HCEC 1CT (cell line): ENCODE data around the gene ZC4H2.
"Not testable (repeated sequence)": the region's sequence is repeated elsewhere in the genome, so short reads cannot be mapped to it uniquely, and the experiment has no call there.

Experiments used
- DNase-seq: peaks from one replicate; pipeline ENCODE4 v3.0.0-alpha.2; 2017

The ZC4H2 gene, protein sequence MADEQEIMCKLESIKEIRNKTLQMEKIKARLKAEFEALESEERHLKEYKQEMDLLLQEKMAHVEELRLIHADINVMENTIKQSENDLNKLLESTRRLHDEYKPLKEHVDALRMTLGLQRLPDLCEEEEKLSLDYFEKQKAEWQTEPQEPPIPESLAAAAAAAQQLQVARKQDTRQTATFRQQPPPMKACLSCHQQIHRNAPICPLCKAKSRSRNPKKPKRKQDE

DNA sequence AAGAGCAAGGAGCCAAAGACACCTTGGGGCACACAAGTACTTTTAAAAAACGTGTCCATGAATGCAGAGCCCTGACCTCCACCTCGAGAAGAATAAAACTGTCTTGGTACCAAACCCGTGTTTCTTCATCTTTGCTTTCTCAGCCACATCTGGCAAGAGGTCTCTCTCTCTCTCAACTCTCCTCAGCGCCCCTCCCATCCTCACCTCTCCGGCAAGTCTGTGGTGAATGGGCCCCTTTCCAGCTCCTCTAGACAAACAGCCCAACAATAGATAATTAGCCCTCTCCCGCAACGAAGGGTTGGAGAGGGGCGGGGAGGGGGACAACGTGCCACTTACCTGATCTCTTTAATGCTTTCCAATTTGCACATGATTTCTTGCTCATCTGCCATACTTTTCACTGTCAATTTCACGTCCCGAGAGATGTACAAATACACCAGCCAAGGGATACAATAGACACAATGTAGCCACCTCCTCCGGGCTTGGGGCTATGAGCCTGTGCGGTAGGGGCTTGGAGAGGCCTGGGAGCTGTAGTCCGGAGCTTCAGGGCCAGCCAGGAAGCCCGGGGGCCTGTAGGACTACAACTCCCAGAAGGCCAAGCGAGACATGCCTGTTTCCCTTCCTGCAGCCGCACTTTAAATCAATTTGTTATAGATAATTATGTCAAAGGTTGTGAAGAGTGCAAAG is at the start of gene ZC4H2:
TSS of gene ZC4H2 (minus strand) at position 462 of the 684 bp plus-strand sequence. CDS start at position 389, 73 bp downstream.
- DNase-seq: no peak

DNA sequence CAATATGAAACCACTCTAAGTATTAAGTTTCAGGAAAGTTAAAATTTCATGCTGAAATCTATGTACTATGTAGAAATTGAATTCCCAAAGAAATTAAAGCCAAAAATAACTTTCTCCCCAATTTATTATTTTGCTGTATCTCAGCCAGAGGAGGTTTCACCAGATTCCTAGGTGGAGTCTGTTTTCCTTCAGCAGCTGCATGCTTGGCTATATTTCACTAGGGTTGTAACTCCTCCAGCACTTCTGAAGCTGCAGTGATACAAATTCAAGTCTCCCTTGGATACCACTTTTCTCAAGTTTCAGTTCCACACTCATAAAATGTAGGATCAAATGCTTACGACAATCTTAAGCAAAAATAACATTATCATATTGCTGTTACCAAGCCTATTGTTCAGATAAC is 41.2 kb upstream of the ZC4H2 start:
- DNase-seq: no peak

DNA sequence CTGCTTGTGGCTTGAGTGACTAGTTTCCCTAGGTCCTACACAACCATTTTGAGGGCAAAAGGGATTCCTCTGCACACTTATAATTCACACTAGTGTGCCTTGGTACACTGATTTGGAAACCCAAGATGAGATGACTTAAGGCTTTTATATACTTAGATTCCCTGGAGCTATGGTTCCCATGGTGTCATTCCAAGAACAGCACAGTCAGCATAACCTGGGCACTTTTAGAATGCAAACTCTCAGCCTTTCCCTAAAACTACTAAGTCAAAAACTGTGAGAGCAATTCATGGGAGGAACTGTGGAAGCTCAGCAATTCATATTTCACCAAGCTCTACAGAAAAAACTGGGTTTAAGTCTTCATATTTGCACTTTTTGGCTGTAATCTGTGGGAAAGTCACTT is 38.0 kb upstream of the ZC4H2 start:
- no peak for DNase-seq

DNA sequence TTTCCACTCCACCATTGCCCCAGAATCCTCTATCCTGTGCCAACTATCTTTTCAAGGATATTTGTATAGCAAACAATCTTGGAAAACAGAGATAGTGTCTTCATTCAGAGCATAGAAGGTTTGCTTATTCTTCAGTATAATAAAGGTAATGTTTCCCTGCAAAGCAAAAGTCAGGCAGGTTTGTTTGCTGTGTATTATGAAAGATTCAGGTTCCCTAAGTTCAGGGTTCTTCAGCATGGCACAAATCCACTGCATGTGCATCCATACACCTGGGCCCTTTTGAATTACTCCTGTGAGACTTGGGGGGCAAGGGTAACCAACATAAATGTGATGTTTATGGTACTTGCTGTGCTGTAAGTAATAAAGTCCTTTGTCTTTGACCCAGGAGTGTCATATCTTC is 33.2 kb upstream of the ZC4H2 start:
- DNase-seq: no peak

DNA sequence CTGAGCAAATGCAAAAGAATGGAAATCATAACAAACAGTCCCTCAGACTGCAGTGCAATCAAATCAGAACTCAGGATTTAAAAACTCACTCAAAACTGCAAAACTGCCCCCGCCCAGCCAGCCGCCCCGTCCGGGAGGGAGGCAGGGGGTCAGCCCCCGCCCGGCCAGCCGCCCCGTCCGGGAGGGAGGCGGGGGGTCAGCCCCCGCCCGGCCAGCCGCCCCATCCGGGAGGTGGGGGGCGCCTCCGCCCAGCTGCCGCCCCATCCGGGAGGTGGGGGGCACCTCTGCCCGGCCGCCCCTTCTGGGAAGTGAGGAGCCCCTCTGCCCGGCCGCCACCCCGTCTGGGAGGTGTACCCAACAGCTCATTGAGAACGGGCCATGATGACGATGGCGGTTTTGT is 26.0 kb upstream of the ZC4H2 start:
- DNase-seq: not testable (repeated sequence)

DNA sequence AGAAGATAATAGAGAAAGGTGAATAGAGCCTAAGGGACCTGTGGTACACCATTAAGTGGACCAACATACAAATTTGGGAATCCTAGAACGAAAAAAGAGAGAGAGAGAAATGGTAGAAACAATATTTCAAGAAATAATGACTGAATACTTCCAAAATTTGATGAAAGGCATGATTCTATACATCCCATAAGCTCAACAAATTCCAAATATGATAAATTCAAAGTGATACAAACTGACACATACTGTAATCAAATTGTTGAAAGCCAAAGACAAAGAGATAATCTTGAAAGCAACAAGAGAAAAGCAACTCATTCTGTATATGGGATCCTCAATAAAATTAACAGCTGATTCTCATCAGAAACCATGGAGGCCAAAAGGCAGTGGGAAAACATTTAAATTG is 20.6 kb upstream of the ZC4H2 start:
- DNase-seq: no peak

DNA sequence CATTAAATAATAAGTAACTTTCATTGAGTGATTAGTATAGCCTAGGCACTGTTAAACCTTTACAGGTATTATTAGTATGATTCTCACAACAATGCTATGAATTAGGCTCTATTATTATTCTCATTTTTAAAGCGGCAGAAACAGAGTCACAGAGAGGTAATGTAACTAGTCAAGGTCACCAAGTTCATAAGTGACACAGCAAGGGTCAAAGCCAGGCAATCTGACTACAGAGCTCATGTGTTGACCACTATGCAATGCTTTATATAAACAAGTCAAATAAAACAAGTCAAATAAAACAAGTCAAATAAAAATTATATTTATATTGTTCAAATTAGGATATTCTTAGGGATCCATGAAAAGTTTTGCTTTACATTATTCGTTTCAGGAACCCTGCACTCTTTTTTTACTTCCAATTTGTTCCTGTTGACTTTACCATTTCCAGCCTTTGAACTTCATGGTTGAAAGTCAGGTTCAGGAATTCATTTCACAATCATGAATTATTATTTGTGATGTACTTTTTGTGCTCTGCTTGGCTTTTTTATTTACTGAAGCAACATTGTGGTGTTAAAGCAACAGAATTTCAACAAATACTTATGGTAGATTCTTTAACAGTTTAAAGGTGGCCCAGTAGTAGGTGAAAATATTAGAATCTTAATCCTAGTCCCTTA is 18.0 kb upstream of the ZC4H2 start:
- DNase-seq: no peak

DNA sequence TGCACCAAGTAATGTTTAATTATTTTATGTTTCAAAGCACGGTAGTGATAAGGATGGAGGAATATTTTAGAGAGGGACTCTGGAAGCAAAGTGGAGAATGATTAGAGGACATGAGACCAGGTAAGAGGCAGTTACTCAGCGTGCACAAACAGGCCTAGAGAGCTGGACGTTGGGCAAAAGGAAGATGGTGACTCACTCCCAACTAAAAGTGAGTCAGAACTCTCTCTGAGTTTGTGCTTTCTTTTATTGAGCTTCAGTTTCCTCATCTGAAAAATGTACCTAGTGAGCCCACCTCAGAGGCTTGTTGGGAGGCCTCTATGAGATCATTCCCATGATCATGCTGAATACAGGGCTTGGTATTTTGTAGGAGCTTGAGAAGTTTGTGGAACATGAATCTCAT is 1.6 kb upstream of the ZC4H2 start:
- DNase-seq: no peak

DNA sequence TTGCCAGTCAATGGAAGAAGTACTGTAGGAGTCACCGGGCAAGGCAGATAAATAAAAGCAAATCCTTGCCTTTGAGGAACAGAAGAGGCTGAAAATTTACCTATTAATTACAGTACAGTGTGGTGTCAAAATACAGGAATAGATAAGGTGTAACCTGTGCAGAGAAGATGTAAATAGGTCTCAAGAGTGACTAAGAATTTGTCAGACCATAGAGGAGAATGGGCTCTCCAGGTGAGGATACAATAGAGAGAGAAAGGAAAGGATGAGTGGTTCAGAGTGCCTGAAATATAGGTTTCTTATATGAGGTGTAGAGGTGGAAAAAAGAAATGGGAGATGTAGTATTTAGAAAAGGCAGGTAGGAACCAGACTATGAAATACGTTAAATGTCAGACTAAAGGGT is 801 bp upstream of the ZC4H2 start:
- no peak for DNase-seq

DNA sequence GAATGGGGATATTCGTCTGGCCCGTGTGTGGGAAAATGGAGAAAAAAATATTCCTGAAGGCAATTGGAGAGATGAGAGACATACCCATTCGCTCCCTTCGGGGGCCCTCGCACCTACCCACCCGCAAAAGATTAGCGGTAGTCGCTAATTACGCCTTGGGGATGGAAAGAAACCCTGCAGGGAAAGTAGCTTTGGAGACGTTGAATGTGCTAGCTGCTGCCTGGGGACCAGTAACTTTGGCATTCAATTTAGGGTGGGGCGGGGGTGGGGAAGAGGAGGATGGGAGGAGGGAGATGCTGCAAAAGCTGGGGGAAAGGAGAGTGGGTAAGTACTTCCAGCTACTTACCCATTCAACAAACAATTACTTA is 407 bp upstream of the ZC4H2 start:
- no peak for DNase-seq

DNA sequence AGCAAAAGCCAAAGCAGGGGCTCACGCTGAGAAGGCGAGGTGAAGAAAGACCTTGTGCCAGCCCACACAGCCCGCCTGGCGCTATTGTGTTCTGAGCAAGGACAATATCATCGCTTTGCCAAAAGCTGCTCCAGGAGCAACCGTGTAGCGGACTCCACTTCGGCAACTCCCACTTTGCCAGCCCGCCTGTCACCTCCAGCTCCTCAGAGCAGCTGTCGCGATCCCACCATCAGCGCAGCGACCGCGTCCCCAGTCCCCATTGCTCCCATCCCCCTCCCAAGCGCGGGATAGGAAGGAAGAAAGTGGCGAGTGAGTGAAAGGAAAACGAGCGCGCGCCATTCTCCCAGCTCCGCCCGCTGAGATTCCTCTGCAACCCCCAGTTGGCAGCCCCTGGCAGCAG is 759 bp downstream of the ZC4H2 start:
- no peak for DNase-seq

DNA sequence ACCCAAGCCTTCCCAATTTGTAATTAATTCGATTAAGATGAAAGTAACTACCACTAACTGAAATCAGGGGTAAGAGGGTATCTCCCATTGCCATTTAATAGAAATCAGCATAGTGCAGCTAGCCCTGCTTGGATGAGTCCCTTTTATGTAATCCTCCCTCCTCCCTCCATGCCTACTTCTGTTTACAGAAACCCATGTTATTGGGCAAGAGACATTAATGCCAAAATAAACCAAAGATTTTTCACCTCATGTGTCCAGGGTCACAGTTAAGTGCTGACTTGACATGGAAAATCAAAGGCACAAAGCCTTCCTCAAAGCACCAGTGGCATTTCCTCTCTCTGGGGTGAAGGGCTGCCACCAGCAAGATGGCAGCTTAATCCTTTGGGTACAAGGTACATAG is 50.8 kb downstream of the ZC4H2 start:
- no peak for DNase-seq

DNA sequence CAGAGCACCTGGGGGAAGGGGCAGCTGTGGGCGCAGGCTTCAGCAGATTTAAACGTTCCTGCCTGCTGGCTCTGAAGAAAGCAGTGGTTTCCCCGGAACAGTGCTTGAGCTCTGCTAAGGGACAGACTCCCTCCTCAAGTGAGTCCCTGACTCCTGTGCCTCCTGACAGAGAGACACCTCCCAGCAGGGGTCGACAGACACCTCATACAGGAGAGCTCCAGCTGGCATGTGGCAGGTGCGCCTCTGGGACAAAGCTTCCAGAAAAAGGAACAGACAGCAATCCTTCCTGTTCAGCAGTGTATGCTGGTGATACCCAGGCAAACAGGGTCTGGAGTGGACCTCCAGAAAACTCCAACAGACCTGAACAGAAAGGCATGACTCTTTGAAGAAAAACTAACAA is 68.1 kb downstream of the ZC4H2 start:
- no peak for DNase-seq

DNA sequence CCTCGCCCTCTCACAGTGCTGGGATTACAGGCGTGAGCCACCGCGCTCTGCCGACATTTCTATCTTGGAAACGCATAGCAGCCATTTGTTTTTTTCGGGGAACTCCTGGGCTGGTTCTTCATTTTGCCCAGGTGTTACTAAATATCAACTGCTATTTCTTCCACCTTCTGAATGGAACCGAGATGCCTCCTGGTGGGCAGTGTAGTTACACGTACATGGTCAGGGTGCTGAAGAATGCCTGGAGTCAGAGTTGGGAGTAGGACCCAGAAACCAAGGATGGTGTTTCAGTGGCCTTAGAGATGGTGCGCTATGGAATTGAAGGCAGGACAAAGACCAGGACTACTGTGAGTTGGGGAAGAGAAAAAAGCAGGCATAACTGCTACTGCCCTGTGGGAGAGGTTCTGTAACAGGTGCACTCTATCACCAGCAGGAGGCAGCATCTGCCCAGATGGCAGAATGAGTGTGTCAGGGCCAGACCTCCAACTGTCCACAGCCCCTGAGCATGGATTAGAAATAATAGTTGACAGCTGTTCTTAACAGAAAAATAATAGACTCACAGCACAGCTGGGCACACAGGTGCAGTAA is 81.7 kb downstream of the ZC4H2 start:
- no peak for DNase-seq

DNA sequence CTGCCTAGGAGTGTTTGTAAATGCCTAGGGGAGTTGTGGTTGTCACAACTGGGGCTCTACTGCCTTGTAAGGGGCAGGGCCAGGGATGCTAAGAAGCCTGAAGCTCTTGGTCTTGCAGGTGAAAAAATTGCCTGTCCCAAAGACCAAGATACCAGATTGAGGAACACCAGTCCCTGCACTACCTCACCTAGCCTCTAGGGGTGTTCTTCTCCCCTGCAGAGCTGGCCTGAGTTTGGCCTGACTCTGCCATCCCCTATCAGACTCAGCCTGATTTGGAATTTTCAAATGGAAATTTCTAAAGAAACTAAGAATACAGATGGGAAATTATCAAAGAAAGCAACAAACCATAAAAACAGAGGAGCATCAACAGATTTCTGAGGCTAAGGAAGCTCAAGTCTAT is 90.4 kb downstream of the ZC4H2 start:
- DNase-seq: no peak

DNA sequence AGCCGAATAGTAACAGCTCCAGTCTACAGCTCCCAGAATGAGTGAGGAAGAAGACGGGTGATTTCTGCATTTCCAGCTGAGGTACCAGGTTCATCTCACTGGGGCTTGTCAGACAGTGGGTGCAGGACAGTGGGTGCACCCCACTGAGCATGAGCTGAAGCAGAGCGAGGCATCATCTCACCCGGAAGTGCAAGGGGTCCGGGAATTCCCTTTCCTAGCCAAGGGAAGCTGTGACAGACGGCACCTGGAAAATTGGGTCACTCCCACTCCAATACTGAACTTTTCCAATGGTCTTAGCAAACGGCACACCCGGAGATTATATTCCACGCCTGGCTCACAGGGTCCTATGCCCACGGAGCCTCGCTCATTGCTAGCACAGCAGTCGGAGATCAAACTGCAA is 97.5 kb downstream of the ZC4H2 start:
- DNase-seq: not testable (repeated sequence)

DNA sequence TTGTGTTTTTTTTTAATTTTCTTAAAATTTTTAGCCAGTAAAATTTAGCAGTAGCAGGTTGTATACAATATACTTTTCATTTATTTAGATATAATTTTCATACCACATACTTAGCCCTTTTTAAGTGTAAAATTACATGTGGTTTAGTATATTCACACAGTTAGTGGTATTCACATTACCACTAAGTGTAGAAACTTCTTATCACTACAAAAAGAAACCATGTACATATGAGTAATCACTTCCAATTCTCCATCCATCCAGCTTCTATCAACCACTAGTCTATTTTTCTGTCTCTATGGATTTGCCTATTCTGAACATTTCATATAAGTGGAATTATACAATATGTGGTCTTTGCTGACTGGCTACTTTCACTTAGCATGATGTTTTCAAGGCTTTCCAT is 109.0 kb downstream of the ZC4H2 start:
- DNase-seq: no peak
